Thyroid gland (tissue), 4 donors: ENCODE data around the gene VGLL4. TPM values are rescaled to one million over a fixed set of nuclear protein-coding genes. Genes with fewer than 3 reads are reported as not detected.
A peak's percentile ranks its signal among the peaks of the same experiment; 100 is the strongest.

ENCODE experiments used
- DNase-seq, 2 donors: peaks; one replicate each; pipeline ENCODE4 v3.0.0-alpha.2; 2019
- H3K27ac ChIP-seq, 3 donors: fragments of 200-600 bp; sonication (generic); 1 replicate in 2 of 3; 2 replicates in 1 of 3; pipeline ENCODE4 v1.5.1; 2016 to 2019; ENCODE audit warnings: mild to moderate bottlenecking in 1 of 3, moderate library complexity in 1 of 3
- H3K27me3 ChIP-seq: fragments of 200-600 bp; sonication (generic); one replicate; pipeline ENCODE4 v1.5.1; 2019
- H3K36me3 ChIP-seq, 2 donors: fragments of 200-600 bp; sonication (generic); one replicate each; pipeline ENCODE4 v1.5.1; 2016 to 2019
- H3K4me1 ChIP-seq, 2 donors: fragments of 200-600 bp; sonication (generic); one replicate each; pipeline ENCODE4 v1.5.1; 2017 to 2019
- H3K4me3 ChIP-seq, 3 donors: fragments of 200-600 bp; sonication (generic); replicated peaks in 1 of 3; 1 replicate in 2 of 3; 2 replicates in 1 of 3; pipeline ENCODE4 v1.5.1; 2016; ENCODE audit warnings: mild to moderate bottlenecking in 1 of 3
- H3K9me3 ChIP-seq: fragments of 200-600 bp; sonication (generic); one replicate; pipeline ENCODE4 v1.5.1; 2017
- CTCF ChIP-seq, 6 experiments: fragments of 200-600 bp in 3 of 6; fragments of 450-650 bp in 3 of 6; sonication (generic) in 3 of 6; IDR thresholded peaks; one replicate each; pipeline ENCODE4 v1.5.1; 2016 to 2019; ENCODE audit warnings: antibody characterized with exemption in 6 of 6, mild to moderate bottlenecking in 2 of 6, inconsistent platforms in 1 of 6, moderate library complexity in 1 of 6
- POLR2A ChIP-seq, 2 donors: fragments of 450-650 bp; IDR thresholded peaks; one replicate each; pipeline ENCODE4 v1.6.1; 2017; ENCODE audit warnings: antibody characterized with exemption in 2 of 2, mild to moderate bottlenecking in 2 of 2, moderate library complexity in 1 of 2
- WGBS, 2 donors: methylation state at CpG; one replicate each; pipeline ENCODE4 v1.1.5; 2017; 5-methylcytosine and 5-hydroxymethylcytosine counted together
- intact Hi-C: fragments of 100-400 bp; cut with DNase I; formaldehyde crosslinking; loops from one replicate; pipeline ENCODE4 v1.15.1; 2023
- total RNA-seq, 4 donors: library from RNA; depleted of rRNA; stranded (reverse); fragments of >200 nt; gene quantifications; one replicate each; pipeline ENCODE4 v1.2.3, GENCODE V29; 2016

The VGLL4 gene
- total RNA-seq, 4 donors from 2014 or later, result 96.0 to 142 (median 131) TPM

GRCh38 chr3:11602886-11603527 is 40.7 kb downstream of the VGLL4 start:
- no peak for DNase-seq
- no peaks in the 10 kb centered on the region for H3K9me3 ChIP-seq
- 86% methylated on average over 5 of the region's 5 CpGs for WGBS, 2 donors
- H3K36me3 ChIP-seq, result peaks cover 6 to 10% of the 10 kb centered on the region in 2 donors
- TF ChIP-seq CTCF (IDR thresholded peaks at IDR 0.05), result no peak
- TF ChIP-seq POLR2A (IDR thresholded peaks at IDR 0.05), result no peak
- peak overlapping the region in 2 of 3 donors; percentile 60 to 66 for H3K27ac ChIP-seq
- H3K27me3 ChIP-seq, result no peaks in the 10 kb centered on the region
- H3K4me1 ChIP-seq, result peaks cover 6 to 50% of the 10 kb centered on the region in 2 donors
- no peak overlapping the region for H3K4me3 ChIP-seq
- intact Hi-C loops, result no loop called here

- Histone ChIP-seq H3K27me3 (no peaks in the 10 kb centered on the region), H3K4me1 (peaks cover 6 to 48% of the 10 kb centered on the region in 2 donors), H3K27ac (peak overlapping the region in 1 of 3 donors; percentile 51), H3K36me3 (peaks cover 6 to 10% of the 10 kb centered on the region in 2 donors), H3K4me3 (no peak overlapping the region), H3K9me3 (no peaks in the 10 kb centered on the region)
- TF ChIP-seq CTCF (IDR thresholded peaks at IDR 0.05) (no peak), POLR2A (IDR thresholded peaks at IDR 0.05) (no peak)
- 75 to 78% methylated on average over 11 of the region's 11 CpGs for WGBS, 2 donors
- no peak for DNase-seq
- intact Hi-C loops, result no loop called here
Observed at GRCh38 chr3:11602239-11602840, 41.4 kb downstream of the VGLL4 start.

- H3K9me3 ChIP-seq, result no peaks in the 10 kb centered on the region
- no peak overlapping the region for H3K4me3 ChIP-seq
- TF ChIP-seq CTCF (IDR thresholded peaks at IDR 0.05) (no peak), POLR2A (IDR thresholded peaks at IDR 0.05) (no peak)
- H3K27ac ChIP-seq, result peak overlapping the region in 2 of 3 donors; percentile 51 to 53
- intact Hi-C loops, result no loop called here
- H3K36me3 ChIP-seq, result peaks cover 6 to 10% of the 10 kb centered on the region in 2 donors
- no peaks in the 10 kb centered on the region for H3K27me3 ChIP-seq
- H3K4me1 ChIP-seq, result peaks cover 10 to 48% of the 10 kb centered on the region in 2 donors
- WGBS, 2 donors, result 70 to 71% methylated on average over 18 to 21 of the region's 21 CpGs
- no peak for DNase-seq
Observed at GRCh38 chr3:11601446-11602238, 42.1 kb downstream of the VGLL4 start.

- Histone ChIP-seq H3K9me3 (no peaks in the 10 kb centered on the region), H3K4me3 (no peak overlapping the region), H3K4me1 (peaks cover 16 to 48% of the 10 kb centered on the region in 2 donors), H3K27me3 (no peaks in the 10 kb centered on the region), H3K27ac (peak overlapping the region in 2 of 3 donors; percentile 51 to 53), H3K36me3 (peaks cover 6 to 10% of the 10 kb centered on the region in 2 donors)
- WGBS, 2 donors, result 83% methylated on average over 18 of the region's 18 CpGs
- TF ChIP-seq CTCF (IDR thresholded peaks at IDR 0.05) (no peak), POLR2A (IDR thresholded peaks at IDR 0.05) (no peak)
- DNase-seq, result no peak
- intact Hi-C loops, result no loop called here
Observed at GRCh38 chr3:11600501-11601282, 43.0 kb downstream of the VGLL4 start.
